ENCODE results near the gene OR52N2. TPM values are rescaled to one million over a fixed set of nuclear protein-coding genes. Genes with fewer than 3 reads are reported as not detected.

Gene OR52N2
- total RNA-seq (2022; extraction: Qiagen RNA extraction): not detected in 5 replicates

DNA sequence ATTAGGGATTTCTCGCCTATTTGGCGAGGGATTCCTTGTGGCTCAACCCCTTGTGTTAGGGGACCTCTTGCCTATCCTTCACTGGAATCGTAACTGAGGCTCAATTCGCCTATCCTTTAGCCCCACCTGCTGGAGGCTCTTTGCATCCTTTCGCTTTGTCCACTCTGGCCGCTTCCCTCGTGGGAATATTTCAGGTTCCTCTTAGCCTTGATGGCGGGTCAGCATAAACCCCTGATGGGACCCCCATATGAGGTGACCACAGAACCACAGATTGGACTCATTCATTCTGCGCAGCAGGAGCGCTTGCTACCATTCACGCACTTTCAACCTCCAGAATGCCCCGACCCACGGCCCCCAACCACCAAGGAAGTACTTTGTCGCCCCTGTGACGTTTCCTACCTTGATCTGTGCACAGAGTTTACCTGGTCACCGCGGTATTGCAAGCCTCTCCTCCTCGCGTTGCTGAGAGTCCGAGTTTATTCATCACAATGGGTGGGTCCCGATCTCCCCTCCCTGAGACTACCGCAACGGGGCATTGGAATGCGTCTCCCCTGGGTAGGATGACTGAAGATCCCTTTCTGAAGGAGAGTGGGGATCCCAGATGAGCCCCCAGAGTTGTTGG, at the start of gene OR52N2:
TSS of gene OR52N2 (plus strand) at position 425 of the 622 bp plus-strand sequence. CDS start 11,412 bp downstream, outside the sequence.

DNA sequence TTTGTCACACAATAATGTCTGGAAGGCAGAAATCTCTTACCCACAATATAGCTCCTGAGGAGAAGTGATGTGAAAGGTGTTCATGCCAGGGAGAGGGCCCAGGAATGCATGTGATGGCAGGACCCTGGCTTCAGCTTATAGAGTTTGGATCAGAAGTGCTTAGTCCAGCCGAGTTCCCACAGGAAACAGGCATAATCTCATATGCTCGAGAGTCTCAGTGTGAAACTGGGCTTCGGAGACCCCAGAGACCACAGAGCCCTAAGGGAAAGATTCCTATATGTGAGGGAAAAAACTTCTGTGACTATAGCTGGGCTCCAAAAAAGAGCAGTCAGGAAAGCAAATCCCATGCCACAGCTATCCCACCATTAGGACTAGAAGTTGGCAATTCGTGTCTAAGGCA, 25.5 kb upstream of the OR52N2 start, which contains the start of gene OR52N5:
TSS of gene OR52N5 (minus strand) at position 101 of the 400 bp plus-strand sequence. CDS start 4,721 bp downstream, outside the sequence.

DNA sequence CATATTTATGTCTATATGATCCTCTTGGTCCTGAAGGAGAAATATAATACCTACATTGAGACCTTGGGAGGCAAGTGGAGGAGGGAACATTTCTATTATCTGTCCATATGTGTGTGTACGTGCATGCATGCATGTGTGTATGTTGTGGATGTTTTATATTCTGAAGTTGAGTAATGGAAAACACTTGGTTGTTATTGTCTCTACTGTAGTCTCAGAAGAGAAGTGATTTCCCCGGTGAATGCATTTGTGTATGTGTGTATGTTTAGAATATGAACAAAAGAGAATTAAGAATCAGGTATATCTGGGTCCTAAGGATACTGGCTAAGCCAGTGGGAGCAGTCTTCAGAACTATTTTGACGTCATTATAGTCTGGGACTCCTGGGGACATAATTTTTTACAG, 17.6 kb upstream of the OR52N2 start, which contains the start of gene OR52N1:
TSS of gene OR52N1 (minus strand) at position 101 of the 400 bp plus-strand sequence. CDS start 2,449 bp downstream, outside the sequence.

DNA sequence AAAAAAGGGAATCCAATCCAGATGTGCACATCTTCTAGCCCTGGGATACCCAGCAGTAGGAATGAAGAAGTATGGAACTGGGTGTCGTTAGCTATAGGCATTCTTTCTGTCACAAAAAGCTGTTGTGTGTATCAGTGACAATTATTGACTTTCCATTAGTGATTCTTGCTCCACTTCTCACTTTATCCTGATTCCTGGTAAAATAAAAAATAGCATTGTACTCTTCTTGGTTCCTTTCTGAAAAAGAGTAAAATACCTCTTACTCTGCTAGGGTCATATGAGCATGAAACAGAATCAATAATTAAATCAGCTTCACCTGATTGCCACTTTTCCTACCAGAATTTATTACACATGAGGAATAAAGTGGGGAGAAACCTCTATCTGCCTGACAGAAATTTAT, 33.1 kb downstream of the OR52N2 start, which contains the start of gene OR52E6:
TSS of gene OR52E6 (minus strand) at position 101 of the 400 bp plus-strand sequence. CDS start at position 101, 0 bp downstream.

DNA sequence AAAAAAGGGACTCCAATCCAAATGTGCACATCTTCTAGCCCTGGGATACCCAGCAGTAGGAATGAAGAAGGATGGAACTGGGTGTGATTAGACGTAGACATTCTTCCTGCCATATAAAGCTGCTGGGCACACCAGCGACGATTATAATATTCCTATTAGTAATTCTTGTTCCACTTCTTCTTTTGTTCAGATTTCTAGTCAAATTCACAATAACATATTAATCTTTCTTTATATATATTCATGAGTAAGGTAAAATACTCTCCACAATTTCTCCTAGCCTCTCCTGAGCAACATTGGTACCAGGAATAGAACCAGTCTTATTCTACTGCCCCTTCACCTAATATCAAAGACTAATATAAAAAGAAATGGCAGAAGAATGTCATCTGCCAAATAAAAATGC, 48.9 kb downstream of the OR52N2 start, which contains the start of gene OR52E8:
TSS of gene OR52E8 (minus strand) at position 101 of the 400 bp plus-strand sequence. CDS start at position 101, 0 bp downstream.

Other genes starting within 250 kb of the OR52N2 start
- not detected in 5 replicates for gene OR52B6, start 228.0 kb upstream of the OR52N2 start, total RNA-seq (2022; extraction: Qiagen RNA extraction)
- gene TRIM6, start 212.3 kb upstream of the OR52N2 start, total RNA-seq (2022; extraction: Qiagen RNA extraction): 6.3 to 10.1 TPM (median 8.4 TPM) in 5 replicates
- 2.6 to 4.0 TPM (median 3.2 TPM) in 5 replicates for gene TRIM34, start 183.9 kb upstream of the OR52N2 start, total RNA-seq (2022; extraction: Qiagen RNA extraction)
- 8.9 to 12.4 TPM (median 9.6 TPM) in 5 replicates for gene TRIM5, start 123.8 kb upstream of the OR52N2 start, total RNA-seq (2022; extraction: Qiagen RNA extraction)
- gene TRIM22, start 119.1 kb upstream of the OR52N2 start, total RNA-seq (2022; extraction: Qiagen RNA extraction): 0.61 to 1.2 TPM (median 0.67 TPM) in 5 replicates
- gene OR56B1, start 72.5 kb upstream of the OR52N2 start, total RNA-seq (2022; extraction: Qiagen RNA extraction): not detected in 5 replicates
- gene OR52N4, start 54.7 kb upstream of the OR52N2 start, total RNA-seq (2022; extraction: Qiagen RNA extraction): not detected in 5 replicates
- not detected in 5 replicates for gene OR52N5, start 25.6 kb upstream of the OR52N2 start, total RNA-seq (2022; extraction: Qiagen RNA extraction)
- gene OR52N1, start 17.7 kb upstream of the OR52N2 start, total RNA-seq (2022; extraction: Qiagen RNA extraction): not detected in 5 replicates
- not detected in 5 replicates for gene OR52E6, start 33.0 kb downstream of the OR52N2 start, total RNA-seq (2022; extraction: Qiagen RNA extraction)
- gene OR52E8, start 48.8 kb downstream of the OR52N2 start, total RNA-seq (2022; extraction: Qiagen RNA extraction): not detected in 5 replicates
- gene OR52E4, start 71.7 kb downstream of the OR52N2 start, total RNA-seq (2022; extraction: Qiagen RNA extraction): not detected in 5 replicates
- not detected in 5 replicates for gene OR52E5, start 84.3 kb downstream of the OR52N2 start, total RNA-seq (2022; extraction: Qiagen RNA extraction)
- not detected in 5 replicates for gene OR56A3, start 133.3 kb downstream of the OR52N2 start, total RNA-seq (2022; extraction: Qiagen RNA extraction)
- gene OR56A5, start 159.6 kb downstream of the OR52N2 start, total RNA-seq (2022; extraction: Qiagen RNA extraction): not detected in 5 replicates
- not detected in 5 replicates for gene OR52L1, start 178.1 kb downstream of the OR52N2 start, total RNA-seq (2022; extraction: Qiagen RNA extraction)
- gene OR56A4, start 198.0 kb downstream of the OR52N2 start, total RNA-seq (2022; extraction: Qiagen RNA extraction): not detected in 5 replicates
- not detected in 5 replicates for gene OR56A1, start 221.8 kb downstream of the OR52N2 start, total RNA-seq (2022; extraction: Qiagen RNA extraction)

Measured in A549 treated with Hydrocortisone at 1 μM for 4 hours (cell line).